Islet of Langerhans (tissue), 1 donor: Measurements from ENCODE around the gene CCDC50.

Source experiments
- FAIRE-seq: peaks from one replicate; lab custom pipeline; 2011; peaks lifted over from hg19 to GRCh38; lab: Jason Lieb, UNC

CCDC50 gene, protein sequence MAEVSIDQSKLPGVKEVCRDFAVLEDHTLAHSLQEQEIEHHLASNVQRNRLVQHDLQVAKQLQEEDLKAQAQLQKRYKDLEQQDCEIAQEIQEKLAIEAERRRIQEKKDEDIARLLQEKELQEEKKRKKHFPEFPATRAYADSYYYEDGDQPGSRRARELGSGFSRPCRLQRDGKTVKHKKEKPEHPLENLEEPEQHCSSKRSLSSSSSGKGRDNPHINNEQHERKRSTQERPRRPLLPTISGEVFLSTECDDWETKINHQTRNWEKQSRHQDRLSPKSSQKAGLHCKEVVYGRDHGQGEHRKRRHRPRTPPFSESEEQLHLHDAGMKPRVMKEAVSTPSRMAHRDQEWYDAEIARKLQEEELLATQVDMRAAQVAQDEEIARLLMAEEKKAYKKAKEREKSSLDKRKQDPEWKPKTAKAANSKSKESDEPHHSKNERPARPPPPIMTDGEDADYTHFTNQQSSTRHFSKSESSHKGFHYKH

DNA sequence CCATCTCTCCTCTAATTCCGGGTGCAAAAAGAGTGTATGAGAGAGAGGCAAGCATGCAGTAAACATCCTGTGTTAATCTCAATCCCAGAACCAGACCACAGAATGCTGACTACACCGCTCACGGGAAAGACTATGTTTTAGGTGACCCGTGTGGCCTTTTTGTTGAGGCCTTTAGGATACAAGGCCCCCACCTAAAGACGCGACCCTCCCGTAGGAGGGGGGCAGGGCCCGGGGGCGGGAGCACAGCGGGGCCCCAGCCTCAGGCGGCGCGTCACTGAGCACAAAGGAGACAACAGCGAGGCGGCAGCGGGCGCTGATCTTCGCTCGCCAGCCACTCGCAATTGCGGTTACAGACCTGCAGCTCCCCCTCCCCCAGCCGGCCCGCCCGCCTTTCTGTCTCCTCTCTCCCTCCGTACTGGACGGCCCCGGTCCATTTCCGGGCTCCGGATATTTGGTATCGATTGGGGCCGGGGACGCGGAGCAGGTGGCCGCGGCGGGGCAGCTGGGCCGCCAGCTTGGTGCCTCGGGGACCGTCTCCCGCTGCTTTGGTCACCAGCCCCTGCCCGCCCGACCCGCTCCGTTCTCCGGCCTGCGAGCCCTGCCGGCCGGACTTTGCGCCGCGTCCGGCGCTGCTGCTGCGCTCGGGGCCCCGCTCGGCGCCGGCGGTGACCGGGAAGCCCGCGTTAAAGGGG is at the start of gene CCDC50:
Gene CCDC50 (plus strand): TSS at position 433 of the 692 bp plus-strand sequence. CDS start 281 bp downstream, outside the sequence.
- no peak for FAIRE-seq

DNA sequence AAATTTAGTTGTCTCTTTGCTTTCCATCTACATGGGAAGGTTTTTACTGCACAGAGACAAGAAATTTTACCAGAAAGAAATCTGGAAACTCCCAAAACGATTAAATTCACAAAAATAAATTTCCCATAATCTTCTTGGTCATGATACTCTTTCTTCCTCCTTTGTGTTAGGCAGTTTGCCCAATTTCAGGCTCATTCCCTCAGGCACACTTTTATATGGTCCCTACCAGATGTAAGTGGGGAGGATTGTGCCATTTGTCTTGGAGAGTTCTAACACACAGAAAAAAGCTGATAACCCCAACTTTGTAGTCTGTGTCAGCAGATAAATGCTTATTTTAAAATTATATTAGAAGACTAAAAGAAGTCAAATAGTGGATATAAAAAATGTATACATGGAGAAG is 49.1 kb upstream of the CCDC50 start:
- no peak for FAIRE-seq

DNA sequence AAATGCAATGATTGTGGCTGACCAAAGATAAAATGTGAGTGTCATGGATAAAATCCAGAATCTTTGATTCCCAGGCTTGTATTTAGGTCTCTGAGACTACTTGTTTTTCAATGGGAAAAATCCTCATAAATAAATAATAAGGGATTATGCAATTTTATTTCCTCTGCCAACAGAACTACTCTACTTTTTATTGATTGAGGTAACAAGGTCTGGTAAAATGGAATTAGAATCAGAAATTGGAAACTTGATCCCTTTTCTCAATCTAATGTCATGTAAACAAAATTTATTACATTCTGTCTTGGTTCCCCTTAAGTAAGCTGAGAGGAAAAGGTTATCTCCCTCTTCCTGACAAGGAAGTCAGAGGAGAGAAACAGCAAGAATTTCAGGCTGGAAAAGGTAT is 48.3 kb upstream of the CCDC50 start:
- no peak for FAIRE-seq

DNA sequence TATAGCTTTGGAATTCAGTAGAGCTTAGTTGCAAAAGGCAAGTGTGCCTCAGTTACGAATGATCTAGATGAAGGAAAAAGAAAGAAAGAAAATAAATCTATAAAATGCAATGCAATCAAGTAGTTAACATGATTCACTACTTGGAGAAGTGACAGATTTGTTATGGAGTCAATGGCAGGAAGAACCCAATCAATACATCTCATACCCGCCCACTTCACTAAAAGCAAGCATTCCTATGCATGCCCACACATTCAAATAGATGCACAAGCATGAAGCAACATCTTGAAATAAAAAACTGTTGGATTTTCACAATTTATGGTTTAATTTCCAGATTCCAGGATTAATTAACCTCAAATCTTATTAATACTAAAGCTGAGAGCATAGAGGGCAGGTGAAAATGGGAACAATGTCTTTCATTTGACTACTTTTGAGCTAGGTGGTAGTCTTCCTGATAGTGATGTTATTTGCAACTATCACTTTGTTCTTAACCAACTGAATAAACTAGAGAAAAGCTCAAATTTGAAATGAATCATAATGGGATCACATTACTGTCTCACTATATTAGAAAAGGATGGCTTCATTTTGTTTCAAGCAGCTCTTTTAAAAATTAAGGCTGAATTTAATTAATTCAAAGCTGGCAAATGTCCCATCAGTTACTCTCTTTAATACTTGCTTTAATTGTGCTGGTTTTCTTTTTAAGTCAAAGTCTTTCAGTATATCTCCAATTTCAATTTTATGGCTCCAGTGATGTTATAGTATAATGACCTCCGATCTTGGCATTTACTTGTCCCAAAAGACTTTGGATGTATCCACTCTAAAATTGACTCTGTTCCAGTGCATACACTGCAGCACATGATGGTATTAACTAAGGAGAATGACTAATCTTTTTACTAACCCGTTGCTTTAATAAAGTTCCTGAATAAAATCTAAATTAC is 46.7 kb upstream of the CCDC50 start:
- FAIRE-seq: no peak

DNA sequence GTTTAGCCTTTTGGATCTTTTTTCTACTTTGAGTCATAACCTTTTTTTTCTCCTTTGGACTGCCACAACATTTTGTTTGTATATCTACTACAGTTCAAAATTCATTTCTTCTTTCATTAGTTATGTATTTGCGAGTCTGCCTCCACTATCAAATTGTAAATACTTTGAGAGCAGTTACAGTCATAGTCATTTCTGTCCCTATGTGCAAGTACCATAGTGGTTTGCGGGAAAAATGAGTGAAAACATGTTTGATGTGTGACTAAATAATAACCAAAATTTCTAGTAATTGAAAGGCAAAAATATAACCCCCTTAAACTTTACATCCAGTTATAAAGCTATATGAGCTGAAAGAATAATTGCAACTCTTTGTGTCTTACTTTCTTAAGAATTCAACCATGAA is 45.8 kb upstream of the CCDC50 start:
- no peak for FAIRE-seq

DNA sequence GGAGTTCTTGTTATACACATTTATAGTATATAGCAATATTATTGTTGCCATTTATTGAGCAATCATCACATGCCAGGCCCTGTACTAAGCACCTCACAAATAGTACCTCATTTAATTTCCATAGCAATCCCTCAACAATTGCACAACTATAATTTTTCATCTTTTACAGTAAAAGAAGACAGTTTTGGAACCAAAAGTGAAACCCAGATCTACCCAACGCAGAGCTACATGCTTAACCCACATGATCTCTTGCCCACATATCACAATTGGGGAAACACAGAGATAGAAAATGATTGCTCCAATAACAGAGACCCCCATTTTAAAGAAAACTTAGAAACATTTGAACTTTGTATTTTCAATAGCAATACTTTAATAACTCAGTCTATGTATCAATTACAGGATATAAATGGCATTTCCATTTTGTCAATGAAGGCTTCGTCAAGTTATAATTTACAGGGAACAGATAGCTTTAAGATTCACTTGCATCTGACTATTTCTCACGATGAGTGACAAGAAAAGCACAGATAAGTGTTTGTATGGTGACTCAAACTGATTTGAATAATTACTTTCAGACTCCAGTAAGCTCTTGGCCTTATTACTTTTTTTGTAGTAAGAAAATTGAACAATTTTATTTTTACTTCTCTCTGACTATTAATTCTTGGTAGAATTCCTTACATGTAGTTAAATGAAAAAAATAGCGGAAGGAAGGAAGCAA is 38.7 kb upstream of the CCDC50 start:
- no peak for FAIRE-seq

DNA sequence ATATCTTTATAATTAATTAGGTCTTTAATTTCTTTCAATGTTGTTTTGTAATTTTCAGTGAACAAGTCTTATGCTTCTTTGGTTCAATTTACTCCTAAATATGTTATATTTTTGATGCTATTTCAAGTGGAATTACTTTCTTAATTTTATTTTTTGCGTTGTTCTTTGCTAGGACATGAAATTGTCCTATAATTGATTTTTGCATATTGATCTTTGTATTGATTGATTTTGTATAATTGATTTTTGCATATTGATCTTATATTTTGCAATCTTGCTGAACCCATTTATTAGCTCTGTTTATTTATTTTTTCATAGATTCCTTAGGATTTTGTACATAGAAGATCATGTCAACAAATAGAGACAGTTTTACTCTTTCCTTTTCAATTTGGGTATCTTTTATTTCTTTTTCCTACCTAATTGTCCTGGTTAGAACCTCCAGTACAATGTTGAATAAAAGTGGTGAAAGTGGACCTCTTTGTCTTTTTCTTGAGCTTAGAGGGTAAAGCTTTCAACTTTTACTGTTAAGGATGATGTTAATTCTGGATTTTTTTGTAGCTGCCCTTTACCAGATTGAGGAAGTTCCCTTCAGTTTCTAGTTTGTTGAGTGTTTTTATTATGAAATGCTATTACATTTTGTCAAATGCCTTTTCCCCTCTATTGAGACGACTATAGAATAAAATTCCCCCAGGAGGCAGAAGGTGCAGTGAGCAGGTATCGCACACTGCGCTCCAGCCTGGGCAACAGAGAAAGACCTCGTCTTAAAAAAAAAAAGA is 36.8 kb upstream of the CCDC50 start:
- FAIRE-seq: no peak

DNA sequence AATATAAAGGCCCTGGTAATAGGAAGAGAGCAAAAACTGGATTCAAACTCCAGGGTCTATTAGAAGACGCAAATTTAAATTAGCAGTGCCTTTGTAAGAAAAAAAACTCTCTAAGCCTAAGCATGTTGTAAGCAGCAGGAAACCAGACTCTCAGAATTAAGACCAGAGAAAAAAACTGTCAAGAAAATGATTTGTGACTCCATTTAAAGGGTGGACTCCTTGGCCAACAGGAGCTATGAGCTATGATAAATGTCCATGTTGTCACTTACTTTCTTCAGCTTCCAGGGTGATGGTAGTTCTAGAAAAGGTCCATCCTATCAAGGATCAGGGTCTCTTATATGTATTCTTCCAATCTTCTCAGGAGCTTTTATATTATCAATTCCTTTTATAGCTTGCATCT is 34.9 kb upstream of the CCDC50 start:
- no peak for FAIRE-seq

DNA sequence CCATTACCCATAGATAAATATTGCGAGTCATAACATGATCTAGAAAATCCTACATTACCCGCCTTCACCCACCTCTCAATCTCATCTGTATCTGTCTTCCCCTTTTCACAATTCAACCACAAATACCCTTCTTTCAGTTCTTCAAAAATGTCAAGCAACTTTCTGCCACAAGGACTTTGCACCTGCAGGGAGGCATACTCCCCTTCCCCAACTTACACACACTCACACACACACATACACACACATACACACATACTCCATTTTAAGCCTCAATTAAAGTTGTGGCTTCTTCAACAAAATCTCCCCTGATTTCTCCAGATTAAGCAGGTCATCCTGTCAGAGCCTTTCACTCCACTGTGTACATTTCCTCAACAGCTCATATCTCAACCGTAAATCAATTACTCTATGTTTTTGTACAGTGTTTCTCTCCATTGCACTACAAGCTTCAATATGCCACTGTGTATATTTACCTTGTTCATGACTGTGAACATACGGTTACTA is 33.1 kb upstream of the CCDC50 start:
- no peak for FAIRE-seq

DNA sequence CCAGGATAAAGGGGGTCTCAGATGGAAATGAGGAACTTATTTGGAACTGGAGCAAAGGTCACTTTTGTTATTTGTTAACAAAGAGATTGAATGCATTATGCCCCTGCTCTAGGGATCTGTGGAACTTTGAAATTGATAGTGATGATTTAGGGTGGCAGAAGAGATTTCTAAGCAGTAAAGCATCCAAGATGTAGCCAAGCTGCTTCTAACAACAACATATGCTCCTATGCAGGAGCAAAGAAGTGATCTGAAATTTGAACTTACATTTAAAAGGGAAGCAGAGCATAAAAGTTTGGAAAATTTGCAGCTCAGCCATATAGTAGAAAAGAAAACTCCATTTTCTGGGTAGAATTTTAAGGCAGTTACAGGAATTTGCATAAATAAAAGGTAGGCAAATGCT is 30.3 kb upstream of the CCDC50 start:
- no peak for FAIRE-seq

DNA sequence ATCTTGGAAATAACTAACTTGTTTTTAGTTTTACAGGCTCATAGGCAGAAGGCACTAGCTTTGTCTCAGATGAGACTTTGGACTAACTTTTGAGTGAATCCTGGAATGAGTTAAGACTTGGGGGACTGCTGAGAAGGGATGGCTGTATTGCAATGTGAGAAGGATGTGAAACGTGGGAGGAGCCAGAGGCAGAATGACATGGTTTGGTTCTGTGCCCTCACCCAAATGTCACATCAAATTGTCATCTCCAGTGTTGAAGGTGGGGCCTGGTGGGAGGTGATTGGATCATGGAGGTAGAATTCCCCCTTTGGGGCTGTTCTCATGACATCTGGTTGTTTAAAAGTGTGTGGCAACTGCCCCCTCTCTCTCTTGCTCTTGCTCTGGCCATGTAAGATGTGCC is 28.8 kb upstream of the CCDC50 start:
- FAIRE-seq: no peak

DNA sequence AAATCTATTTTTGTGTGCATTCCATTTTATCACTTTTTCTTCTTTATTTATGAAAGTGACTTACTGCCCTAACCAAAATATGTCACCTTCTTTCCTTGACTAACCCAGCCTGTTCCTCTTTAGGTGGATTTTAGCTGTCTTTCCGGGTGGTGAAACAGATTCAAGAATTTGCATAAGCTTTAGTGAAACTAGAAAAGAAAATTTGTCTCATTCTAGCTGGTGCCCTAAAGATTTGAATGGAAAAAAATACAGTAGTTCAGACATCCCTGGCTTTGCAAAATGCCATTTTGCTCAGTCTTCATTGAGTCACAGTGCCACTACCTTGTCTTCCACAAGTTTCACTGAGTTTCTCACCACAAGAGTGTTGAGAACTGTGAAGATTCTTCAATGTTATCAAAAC is 28.2 kb upstream of the CCDC50 start:
- FAIRE-seq: no peak

DNA sequence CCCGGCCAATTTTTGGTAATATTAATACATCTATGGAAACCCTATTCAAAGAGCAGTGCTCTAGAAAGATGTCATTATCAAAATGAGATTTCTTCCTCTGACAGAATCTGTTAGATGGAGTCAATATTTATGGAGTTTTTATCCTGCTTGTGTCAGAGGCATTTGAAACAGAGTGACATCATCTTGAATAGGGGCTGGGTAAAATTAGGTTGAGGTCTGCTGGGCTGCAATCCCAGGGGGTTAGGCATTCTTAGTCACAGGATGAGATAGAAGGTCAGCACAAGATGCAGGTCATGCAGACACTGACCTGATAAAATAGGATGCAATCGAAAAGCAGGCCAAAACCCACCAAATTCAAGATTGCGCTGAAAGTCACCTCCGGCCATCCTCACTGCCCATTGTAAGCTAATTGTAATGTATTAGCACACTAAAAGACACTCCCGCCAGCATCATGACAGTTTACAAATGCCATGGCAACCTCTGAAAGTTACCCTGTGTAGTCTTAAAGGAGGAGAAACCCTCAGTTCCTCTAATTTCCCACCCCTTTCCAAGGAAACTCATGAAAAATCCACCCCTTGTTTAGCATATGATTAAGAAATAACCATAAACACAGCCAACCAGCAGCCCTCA is 27.3 kb upstream of the CCDC50 start:
- no peak for FAIRE-seq

DNA sequence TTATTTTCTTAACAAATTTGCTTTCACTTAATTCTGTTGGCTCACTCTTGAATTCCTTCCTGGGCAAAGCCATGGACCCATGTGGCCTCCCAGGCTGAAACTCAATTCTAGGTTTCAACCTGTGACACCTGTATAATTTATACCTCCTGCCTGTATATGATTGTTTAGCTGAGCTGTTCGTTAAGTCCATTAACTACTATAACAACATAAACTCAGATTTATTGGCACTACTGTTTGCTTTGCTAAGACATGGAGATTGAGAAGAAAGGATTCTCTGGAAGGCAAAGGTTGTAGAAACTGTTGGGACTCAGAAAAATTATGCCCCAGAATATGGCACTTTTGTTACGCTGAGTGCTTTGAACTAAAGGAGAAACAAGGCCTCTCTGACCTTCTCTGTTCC is 26.7 kb upstream of the CCDC50 start:
- no peak for FAIRE-seq

DNA sequence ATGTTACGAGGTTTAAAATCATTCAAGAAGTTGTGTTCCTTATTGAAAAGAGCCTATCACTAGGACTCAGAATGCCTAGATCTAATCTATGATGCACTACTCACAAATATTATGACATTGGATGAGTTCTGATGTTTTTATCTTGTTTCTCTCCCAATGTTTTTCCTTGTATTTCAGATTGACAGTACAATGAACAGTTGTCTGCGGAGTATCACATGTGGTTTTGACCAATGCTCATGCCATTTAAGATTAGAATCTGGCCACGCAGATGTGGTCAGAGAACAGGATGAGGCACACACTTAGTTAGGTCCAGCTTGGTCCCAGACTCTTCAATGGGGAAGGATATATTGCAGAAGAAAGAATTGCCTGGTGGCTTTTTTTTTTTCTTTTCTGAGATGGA is 25.6 kb upstream of the CCDC50 start:
- no peak for FAIRE-seq

DNA sequence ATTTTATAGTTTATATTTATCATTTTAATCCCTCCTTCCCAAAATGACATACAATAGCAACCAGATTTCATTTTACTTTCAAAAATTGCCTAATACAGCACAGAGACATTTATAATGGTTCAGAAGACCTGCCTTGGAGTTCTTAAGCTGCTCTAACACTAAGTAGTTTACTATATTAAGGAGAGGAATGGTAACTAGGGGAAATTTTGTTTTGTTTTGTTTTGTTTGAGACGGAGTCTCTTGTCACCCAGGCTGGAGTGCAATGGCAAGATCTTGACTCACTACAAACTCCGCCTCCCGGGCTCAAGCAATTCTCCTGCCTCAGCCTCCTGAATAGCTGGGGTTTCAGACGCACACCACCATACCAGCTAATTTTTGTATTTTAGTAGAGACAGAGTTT is 22.8 kb upstream of the CCDC50 start:
- no peak for FAIRE-seq

DNA sequence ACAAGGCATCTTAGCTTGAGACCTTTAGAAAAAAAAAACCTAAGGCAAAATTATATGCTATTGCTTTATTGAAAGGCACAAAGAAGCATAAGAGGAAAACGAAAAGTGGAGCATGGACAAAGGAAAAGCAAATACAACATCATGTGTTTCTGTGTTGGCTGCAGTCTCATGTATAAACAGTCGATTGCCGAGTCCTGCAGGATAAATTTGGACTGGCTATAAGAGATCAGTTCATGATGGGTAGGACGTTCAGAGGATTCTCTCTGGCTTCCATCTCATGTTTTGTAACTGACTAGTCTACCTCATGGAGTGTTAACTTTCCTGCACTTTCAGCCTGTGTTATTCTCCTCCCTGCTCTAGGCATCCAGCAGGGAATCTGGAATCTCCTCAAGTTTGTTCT is 21.9 kb upstream of the CCDC50 start:
- FAIRE-seq: no peak

DNA sequence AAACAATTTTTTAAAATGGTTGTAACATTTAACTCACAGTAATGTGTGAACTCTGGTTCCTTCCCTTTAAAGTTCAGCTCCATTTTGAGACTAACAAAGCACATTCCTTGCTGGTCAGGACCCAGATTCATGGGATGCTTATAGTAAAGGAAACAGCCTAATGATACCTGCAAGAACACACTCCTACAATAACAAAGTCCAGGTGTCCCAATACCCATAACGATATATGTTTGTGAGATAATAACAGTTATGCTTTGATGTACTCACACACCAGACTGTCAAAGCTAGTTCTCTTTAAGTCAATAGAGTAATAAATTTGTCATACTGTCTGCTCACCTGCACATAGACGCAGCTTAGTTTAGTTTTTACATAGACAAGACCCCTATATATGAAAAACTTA is 15.9 kb upstream of the CCDC50 start:
- FAIRE-seq: no peak

DNA sequence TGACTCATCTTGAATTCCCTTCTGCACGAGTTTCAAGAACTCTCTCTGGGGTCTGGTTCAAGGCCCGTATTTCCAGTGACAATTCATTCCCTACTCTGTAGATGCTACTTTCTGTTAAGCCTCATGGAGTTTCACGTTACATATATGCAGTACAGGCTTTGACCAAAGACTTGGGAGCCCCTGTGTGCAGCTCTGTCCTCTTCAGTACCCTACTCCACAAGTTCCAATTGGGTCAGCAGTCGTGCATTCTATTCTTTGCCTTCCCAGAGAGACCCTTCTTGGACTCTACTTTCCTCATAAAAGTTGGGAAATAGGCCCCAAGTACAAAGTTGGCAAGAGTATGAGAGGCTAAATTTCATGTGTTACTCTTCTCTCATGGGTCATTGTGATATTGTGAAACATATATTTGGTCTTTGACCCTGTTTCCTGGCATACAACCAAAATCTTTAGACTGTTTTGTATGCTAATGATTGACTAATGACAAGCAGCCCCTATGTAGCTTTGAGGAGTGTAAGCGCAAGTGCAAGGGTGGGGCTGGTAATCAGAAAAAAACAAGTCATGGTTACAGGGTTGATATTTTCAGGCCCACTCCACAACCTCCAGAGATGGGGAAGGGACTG is 15.0 kb upstream of the CCDC50 start:
- FAIRE-seq: no peak
